Liver (tissue), 3 donors: ENCODE results near the gene GABRB1.

ENCODE experiments used
- HNF4G ChIP-seq: IDR thresholded peaks from 2 replicates; pipeline ENCODE4 v1.6.1; 2016; ENCODE audit warnings: antibody characterized with exemption
- NR2F2 ChIP-seq: IDR thresholded peaks from 2 replicates; pipeline ENCODE4 v1.6.1; 2016; ENCODE audit warnings: antibody characterized with exemption
- RAD21 ChIP-seq, 2 donors: IDR thresholded peaks; 2 replicates each; pipeline ENCODE4 v1.6.1; 2016; ENCODE audit warnings: antibody characterized with exemption in 2 of 2, mild to moderate bottlenecking in 2 of 2
- TAF1 ChIP-seq: conservative IDR thresholded peaks from 2 replicates; pipeline ENCODE4 v1.6.1; 2016; ENCODE audit warnings: antibody characterized with exemption, mild to moderate bottlenecking
- TF ChIP-seq, protein P1 (sequence below): fragments of 150-350 bp; IDR thresholded peaks from 2 replicates; pipeline ENCODE4 v1.5.1; 2017; ENCODE audit warnings: improper control_type of control experiment, low read depth, low read length; ENCODE audit not compliant: missing input control
- TF ChIP-seq, protein P2 (sequence below): IDR thresholded peaks from 2 replicates; pipeline ENCODE4 v1.6.1; 2016; ENCODE audit warnings: antibody characterized with exemption, mild to moderate bottlenecking
- donor health status: healthy.
- donor health status: healthy.

DNA sequence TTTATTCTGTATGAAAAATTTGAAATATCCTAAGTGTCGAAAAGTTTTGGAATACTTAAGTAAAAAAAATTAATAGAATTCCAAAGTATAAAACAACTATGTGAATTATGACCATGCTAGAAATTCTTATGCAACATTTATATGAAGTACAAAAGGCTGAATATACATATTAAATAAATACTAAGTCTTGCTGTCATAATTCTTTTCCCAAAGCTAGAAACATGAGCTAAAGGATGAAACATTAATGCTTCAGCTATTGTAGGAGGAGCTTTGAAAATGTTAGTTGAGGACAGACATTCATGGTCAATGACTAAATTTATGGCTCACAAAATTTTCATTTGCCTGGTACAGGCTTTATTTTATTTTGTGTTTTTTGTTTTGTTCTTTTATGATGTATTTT is 207.3 kb downstream of the GABRB1 start:
- TF ChIP-seq, protein P1, sequence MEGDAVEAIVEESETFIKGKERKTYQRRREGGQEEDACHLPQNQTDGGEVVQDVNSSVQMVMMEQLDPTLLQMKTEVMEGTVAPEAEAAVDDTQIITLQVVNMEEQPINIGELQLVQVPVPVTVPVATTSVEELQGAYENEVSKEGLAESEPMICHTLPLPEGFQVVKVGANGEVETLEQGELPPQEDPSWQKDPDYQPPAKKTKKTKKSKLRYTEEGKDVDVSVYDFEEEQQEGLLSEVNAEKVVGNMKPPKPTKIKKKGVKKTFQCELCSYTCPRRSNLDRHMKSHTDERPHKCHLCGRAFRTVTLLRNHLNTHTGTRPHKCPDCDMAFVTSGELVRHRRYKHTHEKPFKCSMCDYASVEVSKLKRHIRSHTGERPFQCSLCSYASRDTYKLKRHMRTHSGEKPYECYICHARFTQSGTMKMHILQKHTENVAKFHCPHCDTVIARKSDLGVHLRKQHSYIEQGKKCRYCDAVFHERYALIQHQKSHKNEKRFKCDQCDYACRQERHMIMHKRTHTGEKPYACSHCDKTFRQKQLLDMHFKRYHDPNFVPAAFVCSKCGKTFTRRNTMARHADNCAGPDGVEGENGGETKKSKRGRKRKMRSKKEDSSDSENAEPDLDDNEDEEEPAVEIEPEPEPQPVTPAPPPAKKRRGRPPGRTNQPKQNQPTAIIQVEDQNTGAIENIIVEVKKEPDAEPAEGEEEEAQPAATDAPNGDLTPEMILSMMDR = no peak
- TF ChIP-seq NR2F2 = no peak
- no peak for TF ChIP-seq TAF1
- TF ChIP-seq RAD21 (IDR thresholded peaks at IDR 0.05) = no peak
- TF ChIP-seq HNF4G = no peak
- TF ChIP-seq, protein P2, sequence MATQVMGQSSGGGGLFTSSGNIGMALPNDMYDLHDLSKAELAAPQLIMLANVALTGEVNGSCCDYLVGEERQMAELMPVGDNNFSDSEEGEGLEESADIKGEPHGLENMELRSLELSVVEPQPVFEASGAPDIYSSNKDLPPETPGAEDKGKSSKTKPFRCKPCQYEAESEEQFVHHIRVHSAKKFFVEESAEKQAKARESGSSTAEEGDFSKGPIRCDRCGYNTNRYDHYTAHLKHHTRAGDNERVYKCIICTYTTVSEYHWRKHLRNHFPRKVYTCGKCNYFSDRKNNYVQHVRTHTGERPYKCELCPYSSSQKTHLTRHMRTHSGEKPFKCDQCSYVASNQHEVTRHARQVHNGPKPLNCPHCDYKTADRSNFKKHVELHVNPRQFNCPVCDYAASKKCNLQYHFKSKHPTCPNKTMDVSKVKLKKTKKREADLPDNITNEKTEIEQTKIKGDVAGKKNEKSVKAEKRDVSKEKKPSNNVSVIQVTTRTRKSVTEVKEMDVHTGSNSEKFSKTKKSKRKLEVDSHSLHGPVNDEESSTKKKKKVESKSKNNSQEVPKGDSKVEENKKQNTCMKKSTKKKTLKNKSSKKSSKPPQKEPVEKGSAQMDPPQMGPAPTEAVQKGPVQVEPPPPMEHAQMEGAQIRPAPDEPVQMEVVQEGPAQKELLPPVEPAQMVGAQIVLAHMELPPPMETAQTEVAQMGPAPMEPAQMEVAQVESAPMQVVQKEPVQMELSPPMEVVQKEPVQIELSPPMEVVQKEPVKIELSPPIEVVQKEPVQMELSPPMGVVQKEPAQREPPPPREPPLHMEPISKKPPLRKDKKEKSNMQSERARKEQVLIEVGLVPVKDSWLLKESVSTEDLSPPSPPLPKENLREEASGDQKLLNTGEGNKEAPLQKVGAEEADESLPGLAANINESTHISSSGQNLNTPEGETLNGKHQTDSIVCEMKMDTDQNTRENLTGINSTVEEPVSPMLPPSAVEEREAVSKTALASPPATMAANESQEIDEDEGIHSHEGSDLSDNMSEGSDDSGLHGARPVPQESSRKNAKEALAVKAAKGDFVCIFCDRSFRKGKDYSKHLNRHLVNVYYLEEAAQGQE = no peak
